ENCODE data around the gene ARHGAP29. TPM values are rescaled to one million over a fixed set of nuclear protein-coding genes. Genes with fewer than 3 reads are reported as not detected.

Gene ARHGAP29
- polyA plus RNA-seq, 3 donors, result 0.69 to 0.98 (median 0.81) TPM

- TF ChIP-seq CTCF (IDR thresholded peaks at IDR 0.05), result no peak
- Histone ChIP-seq H4K20me1 (ENCODE audit: insufficient read depth, low read length) (no peaks in the 10 kb centered on the region), H3K4me3 (replicated peaks in 1 of 3; ENCODE audit: low read depth in 2 of 3, low read length in 3 of 3) (no peak overlapping the region), H3K27me3 (ENCODE audit: control insufficient read depth in 2 of 2, insufficient read depth in 2 of 2, low read length in 2 of 2) (peaks cover 0 to 2% of the 10 kb centered on the region in 2 donors), H3K36me3 (replicated peaks in 1 of 2; ENCODE audit: control insufficient read depth in 1 of 2, insufficient read depth in 2 of 2, low read length in 2 of 2) (no peaks in the 10 kb centered on the region), H3K27ac (ENCODE audit: low read depth in 1 of 2, low read length in 2 of 2) (no peak overlapping the region), H3K4me2 (replicated peaks; ENCODE audit: extremely low read depth, low read length, poor library complexity, severe bottlenecking) (no peak overlapping the region), H3K79me2 (ENCODE audit: insufficient read depth, low read length) (no peaks in the 10 kb centered on the region), H3K9me3 (replicated peaks in 1 of 2; ENCODE audit: control insufficient read depth in 1 of 2, insufficient read depth in 1 of 2, low read length in 2 of 2) (no peaks in the 10 kb centered on the region), H3K9ac (ENCODE audit: insufficient read depth, low read length, poor library complexity, severe bottlenecking) (no peak overlapping the region), H3K4me1 (ENCODE audit: control insufficient read depth in 1 of 2, insufficient read depth in 2 of 2, low read length in 2 of 2) (no peaks in the 10 kb centered on the region), H2AFZ (ENCODE audit: insufficient read depth, low read depth, low read length, poor library complexity, severe bottlenecking) (no peak overlapping the region)
- Mint-ChIP-seq H3K4me3 (no peak overlapping the region), H3K36me3 (no peaks in the 10 kb centered on the region), H3K27ac (no peak overlapping the region), H3K9me3 (peaks cover 0 to 5% (median 0%) of the 10 kb centered on the region in 7 donors), H3K4me1 (no peaks in the 10 kb centered on the region), H3K27me3 (ENCODE audit: low read depth in 3 of 3) (peaks cover 0 to 13% (median 2%) of the 10 kb centered on the region in 3 donors)
- intact Hi-C loops (cut with micrococcal nuclease), result no loop called here
- DNase-seq, result no peak
- WGBS (ENCODE audit: insufficient coverage), result 33% methylated on average over 1 of the region's 2 CpGs
These were observed 94.8 kb downstream of the ARHGAP29 start for GRCh38 chr1:94142583-94142982.

- WGBS (ENCODE audit: insufficient coverage), result no CpG with 5 or more reads among the region's 1 CpG
- DNase-seq, result no peak
- H3K9ac ChIP-seq (ENCODE audit: insufficient read depth, low read length, poor library complexity, severe bottlenecking), result no peak overlapping the region
These were observed 95.4 kb downstream of the ARHGAP29 start for GRCh38 chr1:94142022-94142421.

More at GRCh38 chr1:94142022-94142421, 95.4 kb downstream of the ARHGAP29 start:
- intact Hi-C loops (cut with micrococcal nuclease), result no loop called here
- Histone ChIP-seq H3K36me3 (replicated peaks in 1 of 2; ENCODE audit: control insufficient read depth in 1 of 2, insufficient read depth in 2 of 2, low read length in 2 of 2) (no peaks in the 10 kb centered on the region), H2AFZ (ENCODE audit: insufficient read depth, low read depth, low read length, poor library complexity, severe bottlenecking) (no peak overlapping the region), H3K9me3 (replicated peaks in 1 of 2; ENCODE audit: control insufficient read depth in 1 of 2, insufficient read depth in 1 of 2, low read length in 2 of 2) (no peaks in the 10 kb centered on the region), H4K20me1 (ENCODE audit: insufficient read depth, low read length) (no peaks in the 10 kb centered on the region), H3K4me2 (replicated peaks; ENCODE audit: extremely low read depth, low read length, poor library complexity, severe bottlenecking) (no peak overlapping the region), H3K27ac (ENCODE audit: low read depth in 1 of 2, low read length in 2 of 2) (no peak overlapping the region), H3K4me3 (replicated peaks in 1 of 3; ENCODE audit: low read depth in 2 of 3, low read length in 3 of 3) (no peak overlapping the region), H3K79me2 (ENCODE audit: insufficient read depth, low read length) (no peaks in the 10 kb centered on the region), H3K4me1 (ENCODE audit: control insufficient read depth in 1 of 2, insufficient read depth in 2 of 2, low read length in 2 of 2) (no peaks in the 10 kb centered on the region), H3K27me3 (ENCODE audit: control insufficient read depth in 2 of 2, insufficient read depth in 2 of 2, low read length in 2 of 2) (peaks cover 0 to 2% of the 10 kb centered on the region in 2 donors)
- no peak overlapping the region for H3K27ac Mint-ChIP-seq
- H3K4me1 Mint-ChIP-seq, result no peaks in the 10 kb centered on the region
- H3K9me3 Mint-ChIP-seq, result peaks cover 0 to 5% (median 0%) of the 10 kb centered on the region in 7 donors
- H3K4me3 Mint-ChIP-seq, result no peak overlapping the region
- H3K27me3 Mint-ChIP-seq (ENCODE audit: low read depth in 3 of 3), result peaks cover 0 to 16% (median 2%) of the 10 kb centered on the region in 3 donors
- H3K36me3 Mint-ChIP-seq, result no peaks in the 10 kb centered on the region
- TF ChIP-seq CTCF (IDR thresholded peaks at IDR 0.05), result no peak

Data from CD14-positive monocyte (primary cell).